T47D (cell line): ENCODE results near the gene CPN2.
A peak's percentile ranks its signal among the peaks of the same experiment; 100 is the strongest.

ENCODE experiments used
- DNase-seq, 2 experiments: peaks; one replicate each; pipeline versions ENCODE4 v3.0.0 to v3.0.0-alpha.2; 2011 to 2012; ENCODE audit warnings: low read depth in 1 of 2, low spot score in 1 of 2
- JUND ChIP-seq: IDR thresholded peaks from 2 replicates; pipeline ENCODE4 v1.6.1; 2012; ENCODE audit warnings: low read depth
- in situ Hi-C: cut with HindIII; loops from 2 replicates; pipeline ENCODE4 v1.10.0; 2016; ENCODE audit warnings: low sequenced_read_pairs, low pct_unique_long_range_greater_than_20kb

CPN2 gene

DNA sequence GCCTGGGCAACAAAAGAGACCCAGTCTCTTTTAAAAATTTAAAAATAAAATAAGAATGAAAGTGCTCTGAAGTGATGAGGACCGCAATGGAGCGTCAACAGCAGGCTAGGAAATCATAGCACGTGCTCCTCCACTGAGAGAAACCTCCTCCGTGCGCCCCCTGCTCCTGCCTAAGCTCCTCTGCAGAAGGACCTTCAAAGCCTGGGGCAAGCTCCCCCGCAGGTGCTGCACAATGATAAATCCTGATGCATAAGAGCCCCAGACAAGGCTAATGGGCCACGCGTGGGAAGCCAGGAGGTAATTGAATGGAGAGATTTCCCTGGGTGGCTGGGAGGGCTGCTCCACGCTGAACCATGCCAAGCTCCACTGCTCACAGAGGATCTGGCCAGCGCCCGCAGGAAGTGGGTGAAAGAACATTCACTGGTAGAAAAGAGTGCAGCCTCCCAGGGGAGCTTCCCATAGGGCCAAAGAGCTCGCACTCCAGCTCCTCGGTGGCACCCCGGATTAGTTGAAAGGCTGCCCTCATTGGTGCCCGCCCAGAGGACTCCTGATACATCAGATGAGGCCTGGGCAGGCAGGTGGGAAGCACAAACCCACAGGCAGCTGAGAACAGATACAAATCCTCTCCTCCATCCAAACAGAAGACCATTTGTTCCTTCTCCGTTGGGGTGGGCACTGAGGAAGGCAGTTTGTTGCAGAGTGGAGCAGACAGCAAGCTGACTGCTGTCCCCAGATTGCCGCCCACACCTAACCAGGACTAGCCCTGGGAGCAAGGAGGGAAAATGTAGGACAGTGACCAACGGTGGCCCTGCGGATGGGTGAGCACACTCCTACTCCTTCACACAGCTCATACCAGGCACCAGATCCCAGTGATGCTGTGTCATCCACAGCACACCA lies 52.5 kb downstream of the CPN2 start:
- no peak for DNase-seq
- in situ Hi-C loops: no loop called here
- TF ChIP-seq JUND: no peak

- no peak; the same call in 1 of the 2 replicates for TF ChIP-seq JUND
- in situ Hi-C loops: no loop called here
- DNase-seq: peak in 1 of 2 experiments; percentile 72
Measured at GRCh38 chr3:194296454-194297263, 54.5 kb downstream of the CPN2 start.

- DNase-seq: no peak
- in situ Hi-C loops: no loop called here
- no peak for TF ChIP-seq JUND
Measured at GRCh38 chr3:194294895-194295214, 56.3 kb downstream of the CPN2 start.

DNA sequence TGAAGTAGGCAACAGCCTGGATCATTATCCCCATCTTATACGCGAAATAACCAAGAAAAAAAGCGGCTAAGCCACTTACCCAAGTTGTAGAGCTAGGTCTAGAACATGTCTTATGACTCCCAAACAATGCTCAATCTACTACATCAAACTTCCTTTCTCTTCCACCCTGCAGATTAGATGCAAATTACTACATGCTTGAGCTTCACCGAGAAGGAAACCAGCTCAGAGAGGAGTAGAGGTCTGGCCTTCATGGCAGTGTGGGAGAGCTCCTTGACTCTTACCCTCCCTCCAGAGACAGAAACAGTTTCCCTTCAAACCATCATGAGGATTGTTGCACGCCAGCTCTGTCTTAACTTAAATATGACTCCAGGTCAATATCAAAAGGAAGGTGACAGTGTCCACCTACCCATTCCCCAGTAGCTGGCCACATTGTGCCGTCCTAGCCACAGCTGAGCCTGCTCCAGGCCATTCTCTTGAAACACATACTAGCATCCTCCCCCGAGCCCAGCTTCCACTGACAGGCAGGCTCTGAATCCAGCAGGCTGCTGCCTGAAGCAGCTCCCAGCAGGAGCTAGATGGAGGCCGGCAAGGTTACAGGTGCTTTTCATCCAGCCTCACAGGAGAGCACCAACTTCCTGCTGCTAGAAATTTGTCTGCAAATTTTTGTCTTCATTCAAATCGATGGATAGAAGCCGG lies 56.8 kb downstream of the CPN2 start:
- in situ Hi-C loops: no loop called here
- no peak for DNase-seq
- TF ChIP-seq JUND: no peak

DNA sequence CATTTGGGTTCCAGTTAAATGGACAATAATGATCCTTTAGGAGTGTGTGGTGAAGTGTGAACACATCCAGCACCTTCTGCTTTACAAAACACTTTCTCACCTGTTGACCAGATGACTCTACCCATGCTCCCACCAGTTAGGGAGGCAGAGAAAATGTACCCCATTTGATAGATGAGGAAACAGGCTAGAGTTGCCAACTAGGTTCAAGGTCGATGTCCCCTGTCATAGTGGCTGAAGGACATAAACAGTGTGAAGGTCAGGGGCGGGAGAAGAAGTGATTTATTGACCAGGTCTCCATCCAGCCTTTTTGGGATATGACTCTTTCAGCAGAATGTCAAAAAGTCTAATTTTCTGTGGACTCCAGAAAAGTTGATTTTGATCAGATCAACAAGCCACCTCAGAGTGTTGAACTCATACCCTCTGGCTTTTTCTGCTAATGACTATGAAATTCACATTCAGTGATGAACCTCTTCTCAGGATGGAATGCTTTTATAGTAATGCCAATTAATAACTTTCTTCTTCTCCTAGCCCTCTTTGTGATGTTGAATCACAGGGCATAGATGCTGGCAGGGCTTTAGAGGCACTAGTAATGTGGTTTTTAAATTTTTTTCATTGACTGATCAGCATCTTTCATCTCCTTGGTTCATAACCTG lies 57.5 kb downstream of the CPN2 start:
- no peak for DNase-seq
- no peak for TF ChIP-seq JUND
- in situ Hi-C loops: no loop called here

DNA sequence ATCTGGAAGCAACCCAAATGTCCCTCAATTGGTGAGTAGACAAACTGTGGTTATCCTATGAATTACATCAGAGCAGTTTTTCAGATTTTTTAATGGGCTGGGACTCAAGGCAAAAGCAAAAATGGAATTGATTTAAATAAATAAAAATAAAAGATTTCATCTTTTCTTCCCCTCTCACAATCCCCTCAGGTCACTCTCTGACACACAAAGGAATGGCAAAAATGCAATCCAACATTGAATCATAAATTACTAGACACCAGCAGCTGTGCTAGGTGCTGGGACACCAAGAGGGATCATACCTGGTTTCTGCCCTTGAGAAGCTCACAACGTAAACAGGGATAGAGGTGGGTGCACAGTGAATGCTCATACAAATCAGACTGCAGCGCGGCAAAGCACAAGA lies 58.8 kb downstream of the CPN2 start:
- in situ Hi-C loops: no loop called here
- TF ChIP-seq JUND: peak; percentile 40; the same call in 1 of the 2 replicates
- DNase-seq: peak in 1 of 2 experiments; percentile 89
